ENCODE results near the gene PSEN1. TPM values are rescaled to one million over a fixed set of nuclear protein-coding genes. Genes with fewer than 3 reads are reported as not detected.

Gene PSEN1
- total RNA-seq, 1 donor from 2014 or later = 53.9 TPM

GRCh38 chr14:73253323-73253610, 117.0 kb downstream of the PSEN1 start:
- no peak overlapping the region for H3K4me3 Mint-ChIP-seq
- H3K27ac Mint-ChIP-seq (ENCODE audit: unreplicated experiment) = no peak overlapping the region
- no peaks in the 10 kb centered on the region for H3K27me3 Mint-ChIP-seq (ENCODE audit: low read depth)
- H3K4me1 Mint-ChIP-seq = no peaks in the 10 kb centered on the region
- no peak for DNase-seq (ENCODE audit: low read depth, low spot score)
- no peaks in the 10 kb centered on the region for H3K36me3 Mint-ChIP-seq (ENCODE audit: low read depth)
- no peaks in the 10 kb centered on the region for H3K9me3 Mint-ChIP-seq
- TF ChIP-seq CTCF (conservative IDR thresholded peaks at IDR 0.05) = no peak

- Mint-ChIP-seq H3K4me3 (no peak overlapping the region), H3K4me1 (no peaks in the 10 kb centered on the region), H3K27me3 (ENCODE audit: low read depth) (no peaks in the 10 kb centered on the region), H3K9me3 (no peaks in the 10 kb centered on the region), H3K36me3 (ENCODE audit: low read depth) (no peaks in the 10 kb centered on the region), H3K27ac (ENCODE audit: unreplicated experiment) (no peak overlapping the region)
- DNase-seq (ENCODE audit: low read depth, low spot score) = no peak
- TF ChIP-seq CTCF (conservative IDR thresholded peaks at IDR 0.05) = no peak
These were observed 117.4 kb downstream of the PSEN1 start for GRCh38 chr14:73253721-73254120.

GRCh38 chr14:73254247-73255004, 118.1 kb downstream of the PSEN1 start:
- H3K9me3 Mint-ChIP-seq = no peaks in the 10 kb centered on the region
- no peak overlapping the region for H3K4me3 Mint-ChIP-seq
- no peak for TF ChIP-seq CTCF (conservative IDR thresholded peaks at IDR 0.05)
- no peak overlapping the region for H3K27ac Mint-ChIP-seq (ENCODE audit: unreplicated experiment)
- H3K36me3 Mint-ChIP-seq (ENCODE audit: low read depth) = no peaks in the 10 kb centered on the region
- no peak for DNase-seq (ENCODE audit: low read depth, low spot score)
- no peaks in the 10 kb centered on the region for H3K27me3 Mint-ChIP-seq (ENCODE audit: low read depth)
- no peaks in the 10 kb centered on the region for H3K4me1 Mint-ChIP-seq

- TF ChIP-seq CTCF (conservative IDR thresholded peaks at IDR 0.05) = no peak
- Mint-ChIP-seq H3K4me1 (no peaks in the 10 kb centered on the region), H3K27me3 (ENCODE audit: low read depth) (no peaks in the 10 kb centered on the region), H3K9me3 (no peaks in the 10 kb centered on the region), H3K36me3 (ENCODE audit: low read depth) (no peaks in the 10 kb centered on the region), H3K4me3 (no peak overlapping the region), H3K27ac (ENCODE audit: unreplicated experiment) (peak overlapping the region; percentile 50)
- DNase-seq (ENCODE audit: low read depth, low spot score) = no peak
These were observed 118.7 kb downstream of the PSEN1 start for GRCh38 chr14:73255005-73255400.

- H3K4me3 Mint-ChIP-seq = no peak overlapping the region
These were observed 119.5 kb downstream of the PSEN1 start for GRCh38 chr14:73255693-73256225.

More at GRCh38 chr14:73255693-73256225, 119.5 kb downstream of the PSEN1 start:
- Mint-ChIP-seq H3K4me1 (no peaks in the 10 kb centered on the region), H3K36me3 (ENCODE audit: low read depth) (no peaks in the 10 kb centered on the region), H3K9me3 (no peaks in the 10 kb centered on the region), H3K27ac (ENCODE audit: unreplicated experiment) (no peak overlapping the region), H3K27me3 (ENCODE audit: low read depth) (no peaks in the 10 kb centered on the region)
- no peak for TF ChIP-seq CTCF (conservative IDR thresholded peaks at IDR 0.05)
- no peak for DNase-seq (ENCODE audit: low read depth, low spot score)

All from neural crest cell (in vitro differentiated cells).